A549 (cell line): ENCODE results near the gene CXCL6. TPM values are rescaled to one million over a fixed set of nuclear protein-coding genes. Genes with fewer than 3 reads are reported as not detected.

Experiments
- ATAC-seq, 2 experiments: fragments of 200-7000 bp in 1 of 2; fragments of >200 bp in 1 of 2; cut with Nextera tagmentation in 1 of 2; cut with Tn5 transposase in 1 of 2; 3 replicates each; pipeline versions ENCODE4 v1.8.0 to v1.9.1; 2018 to 2020; ENCODE audit warnings: mild to moderate bottlenecking in 1 of 2, moderate library complexity in 1 of 2
- CTCF ChIA-PET: fragments of 300-600 bp; sonication (Branson Sonifier 250); formaldehyde crosslinking; extraction: SDS; loops from one replicate; lab custom pipeline; 2021; ENCODE audit warnings: antibody characterized with exemption, inconsistent platforms; lab: Yijun Ruan, JAX
- POLR2A ChIA-PET: fragments of 350-600 bp; formaldehyde crosslinking; extraction: SDS; loops from one replicate; lab custom pipeline; 2021; ENCODE audit warnings: antibody characterized with exemption, inconsistent platforms; lab: Yijun Ruan, JAX
- DNase-seq, 2 experiments: peaks; one replicate each; pipeline versions ENCODE4 v3.0.0 to v3.0.0-alpha.2; 2011 to 2016; ENCODE audit warnings: low read depth in 1 of 2, low spot score in 1 of 2
- FAIRE-seq: peaks from 2 replicates; lab custom pipeline; 2011; peaks lifted over from hg19 to GRCh38; lab: Jason Lieb, UNC
- H3K27ac ChIP-seq, 2 experiments: fragments of >200 bp; sonication (Bioruptor Twin); formaldehyde crosslinking; 3 replicates each; pipeline ENCODE4 v1.5.1; 2016 to 2017
- H3K4me1 ChIP-seq: fragments of >200 bp; sonication (Bioruptor Twin); formaldehyde crosslinking; 3 replicates; pipeline ENCODE4 v1.6.1; 2016
- H3K4me2 ChIP-seq: fragments of >200 bp; sonication (Bioruptor Twin); formaldehyde crosslinking; 3 replicates; pipeline ENCODE4 v1.6.1; 2016
- H3K4me3 ChIP-seq: fragments of >200 bp; sonication (Bioruptor Twin); formaldehyde crosslinking; 3 replicates; pipeline ENCODE4 v1.5.1; 2016
- H3K9me3 ChIP-seq: fragments of >200 bp; sonication (Bioruptor Twin); formaldehyde crosslinking; 3 replicates; pipeline ENCODE4 v1.6.1; 2016
- CBX8 ChIP-seq: fragments of 200-600 bp; sonication (generic); IDR thresholded peaks from 2 replicates; pipeline ENCODE4 v1.6.1; 2016
- CEBPB ChIP-seq, 2 experiments: fragments of >200 bp in 1 of 2; sonication (Bioruptor Twin) in 1 of 2; formaldehyde crosslinking in 1 of 2; IDR thresholded peaks; 2 replicates each; pipeline ENCODE4 v1.6.1; 2012 to 2016
- CTCF ChIP-seq: fragments of >200 bp; sonication (Bioruptor Twin); formaldehyde crosslinking; IDR thresholded peaks from 3 replicates; pipeline ENCODE4 v1.5.1; 2016
- ELK1 ChIP-seq: fragments of 150-350 bp; IDR thresholded peaks from 2 replicates; pipeline ENCODE4 v1.6.1; 2014; ENCODE audit warnings: low read depth, mild to moderate bottlenecking, low read length
- ESRRA ChIP-seq: fragments of 150-350 bp; IDR thresholded peaks from 2 replicates; pipeline ENCODE4 v1.6.1; 2014; ENCODE audit warnings: mild to moderate bottlenecking, low read length, borderline replicate concordance
- FOSL2 ChIP-seq, 2 experiments: fragments of 450-650 bp in 1 of 2; fragments of >200 bp in 1 of 2; sonication (Bioruptor Twin) in 1 of 2; formaldehyde crosslinking; IDR thresholded peaks; 2 replicates each; pipeline versions ENCODE4 v1.5.0 to v1.6.1; 2016 to 2020; ENCODE audit warnings: mild to moderate bottlenecking in 1 of 2, moderate library complexity in 1 of 2
- GATA3 ChIP-seq: IDR thresholded peaks from 2 replicates; pipeline ENCODE4 v1.6.1; 2012; ENCODE audit warnings: borderline replicate concordance
- HDAC2 ChIP-seq: fragments of 200-600 bp; sonication (generic); IDR thresholded peaks from 2 replicates; pipeline ENCODE4 v1.6.1; 2016
- HOXB5 ChIP-seq: fragments of 250-450 bp; sonication (Bioruptor Pico); IDR thresholded peaks from 2 replicates; pipeline ENCODE4 v1.5.0; 2020; ENCODE audit warnings: mild to moderate bottlenecking, moderate library complexity
- KDM1A ChIP-seq: fragments of 200-600 bp; sonication (generic); IDR thresholded peaks from 2 replicates; pipeline ENCODE4 v1.6.1; 2016; ENCODE audit warnings: low read depth, mild to moderate bottlenecking
- MAFK ChIP-seq: fragments of 450-650 bp; IDR thresholded peaks from 2 replicates; pipeline ENCODE4 v1.6.1; 2014; ENCODE audit not compliant: partially characterized antibody
- NR3C1 ChIP-seq: fragments of >200 bp; sonication (Bioruptor Twin); formaldehyde crosslinking; IDR thresholded peaks from 3 replicates; pipeline ENCODE4 v1.6.1; 2017
- POLR2A ChIP-seq: IDR thresholded peaks from 2 replicates; pipeline ENCODE4 v1.6.1; 2012; ENCODE audit warnings: mild to moderate bottlenecking, low read length
- RAD21 ChIP-seq, 2 experiments: fragments of >200 bp in 1 of 2; sonication (Bioruptor Twin) in 1 of 2; formaldehyde crosslinking in 1 of 2; IDR thresholded peaks in 1 of 2; conservative IDR thresholded peaks in 1 of 2; 2 replicates in 1 of 2; 3 replicates in 1 of 2; pipeline ENCODE4 v1.6.1; 2012 to 2018; ENCODE audit warnings: inconsistent platforms in 1 of 2
- RARB ChIP-seq: fragments of 250-450 bp; sonication (Bioruptor Pico); IDR thresholded peaks from 2 replicates; pipeline ENCODE4 v1.8.0; 2021; ENCODE audit warnings: mild to moderate bottlenecking, moderate library complexity
- SREBF2 ChIP-seq: fragments of 450-650 bp; IDR thresholded peaks from 2 replicates; pipeline ENCODE4 v1.6.1; 2014; ENCODE audit warnings: mild to moderate bottlenecking, moderate library complexity
- TFCP2L1 ChIP-seq: fragments of 250-450 bp; sonication (Bioruptor Pico); IDR thresholded peaks from 2 replicates; pipeline ENCODE4 v1.5.0; 2021; ENCODE audit warnings: mild to moderate bottlenecking
- TP53 ChIP-seq: fragments of 250-450 bp; sonication (Bioruptor Pico); IDR thresholded peaks from 2 replicates; pipeline ENCODE4 v1.5.0; 2021; ENCODE audit warnings: mild to moderate bottlenecking, moderate library complexity
- ZC3H11A ChIP-seq: fragments of 450-650 bp; IDR thresholded peaks from 2 replicates; pipeline ENCODE4 v1.6.1; 2014; ENCODE audit warnings: antibody characterized with exemption, mild to moderate bottlenecking
- WGBS: methylation state at CpG from one replicate; pipeline ENCODE4 v1.1.6; 2017; ENCODE audit errors: missing lambda C conversion rate; 5-methylcytosine and 5-hydroxymethylcytosine counted together
- polyA plus RNA-seq, 4 experiments: library from polyadenylated mRNA; depleted of rRNA in 3 of 4; stranded (reverse); fragments of >200 nt; fragmentation: RNase III in 1 of 4; extraction: RNeasy Plus Mini Kit Qiagen cat#74134 plus additional on column Dnase treatment in 1 of 4; gene quantifications; 2 replicates in 3 of 4; 3 replicates in 1 of 4; pipeline ENCODE4 v1.2.3, GENCODE V29; 2011 to 2017
- TF ChIP-seq, protein P1 (sequence below): fragments of 200-600 bp; sonication (generic); IDR thresholded peaks from 2 replicates; pipeline ENCODE4 v1.6.1; 2016; ENCODE audit warnings: antibody characterized with exemption, mild to moderate bottlenecking, moderate library complexity
- TF ChIP-seq, protein P2 (sequence below): IDR thresholded peaks from 2 replicates; pipeline ENCODE4 v1.6.1; 2012
- TF ChIP-seq, protein P3 (sequence below): fragments of >200 bp; sonication (Bioruptor Twin); formaldehyde crosslinking; IDR thresholded peaks from 3 replicates; pipeline ENCODE4 v1.6.1; 2016

CXCL6 gene
- polyA plus RNA-seq, 2 of the 4 experiments (the other 2 are of a cell fraction) = 0.06 TPM; not detected in 1

DNA sequence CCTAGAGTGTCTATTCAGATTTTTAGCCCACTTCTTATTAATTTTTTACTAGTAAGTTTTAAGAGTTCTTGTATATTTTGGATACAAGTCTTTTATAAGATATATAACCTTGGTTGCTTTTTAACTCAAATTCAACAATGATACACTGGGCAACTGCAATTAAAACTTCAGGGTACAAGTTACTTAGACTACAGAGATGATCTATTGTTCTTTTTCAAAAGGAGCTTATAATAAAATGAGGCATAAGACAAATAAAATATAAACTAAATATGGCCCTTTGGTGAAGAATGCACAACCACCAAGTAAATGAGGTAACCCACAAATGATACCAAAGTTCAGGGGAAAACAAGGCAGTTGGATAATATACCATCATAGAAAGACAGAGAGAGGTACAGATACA, 37.6 kb upstream of the CXCL6 start:
- ATAC-seq (no peak), FAIRE-seq (no peak), DNase-seq (no peak)
- H3K4me2 ChIP-seq = no peak overlapping the region
- no peak for TF ChIP-seq ELK1
- no peak for TF ChIP-seq TFCP2L1 (CRISPR knock-in tag)
- TF ChIP-seq, protein P1, sequence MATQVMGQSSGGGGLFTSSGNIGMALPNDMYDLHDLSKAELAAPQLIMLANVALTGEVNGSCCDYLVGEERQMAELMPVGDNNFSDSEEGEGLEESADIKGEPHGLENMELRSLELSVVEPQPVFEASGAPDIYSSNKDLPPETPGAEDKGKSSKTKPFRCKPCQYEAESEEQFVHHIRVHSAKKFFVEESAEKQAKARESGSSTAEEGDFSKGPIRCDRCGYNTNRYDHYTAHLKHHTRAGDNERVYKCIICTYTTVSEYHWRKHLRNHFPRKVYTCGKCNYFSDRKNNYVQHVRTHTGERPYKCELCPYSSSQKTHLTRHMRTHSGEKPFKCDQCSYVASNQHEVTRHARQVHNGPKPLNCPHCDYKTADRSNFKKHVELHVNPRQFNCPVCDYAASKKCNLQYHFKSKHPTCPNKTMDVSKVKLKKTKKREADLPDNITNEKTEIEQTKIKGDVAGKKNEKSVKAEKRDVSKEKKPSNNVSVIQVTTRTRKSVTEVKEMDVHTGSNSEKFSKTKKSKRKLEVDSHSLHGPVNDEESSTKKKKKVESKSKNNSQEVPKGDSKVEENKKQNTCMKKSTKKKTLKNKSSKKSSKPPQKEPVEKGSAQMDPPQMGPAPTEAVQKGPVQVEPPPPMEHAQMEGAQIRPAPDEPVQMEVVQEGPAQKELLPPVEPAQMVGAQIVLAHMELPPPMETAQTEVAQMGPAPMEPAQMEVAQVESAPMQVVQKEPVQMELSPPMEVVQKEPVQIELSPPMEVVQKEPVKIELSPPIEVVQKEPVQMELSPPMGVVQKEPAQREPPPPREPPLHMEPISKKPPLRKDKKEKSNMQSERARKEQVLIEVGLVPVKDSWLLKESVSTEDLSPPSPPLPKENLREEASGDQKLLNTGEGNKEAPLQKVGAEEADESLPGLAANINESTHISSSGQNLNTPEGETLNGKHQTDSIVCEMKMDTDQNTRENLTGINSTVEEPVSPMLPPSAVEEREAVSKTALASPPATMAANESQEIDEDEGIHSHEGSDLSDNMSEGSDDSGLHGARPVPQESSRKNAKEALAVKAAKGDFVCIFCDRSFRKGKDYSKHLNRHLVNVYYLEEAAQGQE = no peak
- TF ChIP-seq KDM1A = no peak
- no peak for TF ChIP-seq POLR2A
- TF ChIP-seq RAD21 (conservative IDR thresholded peaks at IDR 0.05 in 1 of 2, IDR thresholded peaks at IDR 0.05 in 1 of 2) = no peak
- no peak for TF ChIP-seq SREBF2
- ChIA-PET POLR2A (no interaction called here), CTCF (interaction anchor here (0.6 to 1.3 kb wide), 2 partner anchors 64 to 122 kb away, joined by 3 read pairs; no protein-coding TSS in a partner anchor)
- H3K4me1 ChIP-seq = no peaks in the 10 kb centered on the region
- H3K4me3 ChIP-seq = no peak overlapping the region
- H3K27ac ChIP-seq = no peak overlapping the region
- H3K9me3 ChIP-seq = peaks cover 5% of the 10 kb centered on the region; the same call in 1 of the 3 replicates

DNA sequence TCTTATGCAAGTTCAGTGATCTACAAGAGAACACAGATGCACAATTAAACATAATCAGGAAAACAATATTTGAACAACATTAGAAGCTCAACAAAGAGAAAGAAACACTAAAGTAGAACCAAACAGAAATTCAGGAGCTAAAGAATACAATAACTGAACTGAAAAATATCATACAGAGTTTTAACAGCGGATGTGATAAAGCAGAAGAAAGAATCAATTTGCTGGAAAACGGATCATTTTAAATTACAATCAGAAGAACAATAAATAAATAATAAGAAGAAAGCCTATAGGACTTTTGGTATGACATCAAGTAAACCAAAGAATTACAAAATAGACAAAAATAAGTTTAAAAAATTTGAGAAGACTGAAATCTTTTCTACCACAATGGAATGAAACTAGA, 36.3 kb upstream of the CXCL6 start:
- H3K4me3 ChIP-seq = no peak overlapping the region
- DNase-seq (no peak), FAIRE-seq (no peak), ATAC-seq (no peak)
- CTCF ChIA-PET = interaction anchor here (0.6 to 1.3 kb wide), 3 partner anchors 13 to 137 kb away, joined by 3 to 4 read pairs (median 3); no protein-coding TSS in a partner anchor
- peaks cover under 1% of the 10 kb centered on the region; the same call in 1 of the 3 replicates for H3K9me3 ChIP-seq
- TF ChIP-seq CBX8 = no peak
- TF ChIP-seq ESRRA = no peak
- TF ChIP-seq, protein P1 = no peak
- no peak for TF ChIP-seq ZC3H11A
- no peak for TF ChIP-seq HOXB5
- no peak for TF ChIP-seq NR3C1
- TF ChIP-seq SREBF2 = no peak
- no peak for TF ChIP-seq FOSL2 (IDR thresholded peaks at IDR 0.05)
- no peak for TF ChIP-seq FOSL2 (CRISPR knock-in tag; IDR thresholded peaks at IDR 0.05)
- TF ChIP-seq CTCF = no peak
- TF ChIP-seq RAD21 (conservative IDR thresholded peaks at IDR 0.05 in 1 of 2, IDR thresholded peaks at IDR 0.05 in 1 of 2) = no peak
- TF ChIP-seq TFCP2L1 (CRISPR knock-in tag) = no peak
- TF ChIP-seq RARB (CRISPR knock-in tag) = no peak
- TF ChIP-seq HDAC2 = no peak
- TF ChIP-seq GATA3 = no peak
- TF ChIP-seq MAFK = no peak
- TF ChIP-seq, protein P2, sequence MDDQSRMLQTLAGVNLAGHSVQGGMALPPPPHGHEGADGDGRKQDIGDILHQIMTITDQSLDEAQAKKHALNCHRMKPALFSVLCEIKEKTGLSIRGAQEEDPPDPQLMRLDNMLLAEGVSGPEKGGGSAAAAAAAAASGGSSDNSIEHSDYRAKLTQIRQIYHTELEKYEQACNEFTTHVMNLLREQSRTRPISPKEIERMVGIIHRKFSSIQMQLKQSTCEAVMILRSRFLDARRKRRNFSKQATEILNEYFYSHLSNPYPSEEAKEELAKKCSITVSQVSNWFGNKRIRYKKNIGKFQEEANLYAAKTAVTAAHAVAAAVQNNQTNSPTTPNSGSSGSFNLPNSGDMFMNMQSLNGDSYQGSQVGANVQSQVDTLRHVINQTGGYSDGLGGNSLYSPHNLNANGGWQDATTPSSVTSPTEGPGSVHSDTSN = no peak
- TF ChIP-seq, protein P3, sequence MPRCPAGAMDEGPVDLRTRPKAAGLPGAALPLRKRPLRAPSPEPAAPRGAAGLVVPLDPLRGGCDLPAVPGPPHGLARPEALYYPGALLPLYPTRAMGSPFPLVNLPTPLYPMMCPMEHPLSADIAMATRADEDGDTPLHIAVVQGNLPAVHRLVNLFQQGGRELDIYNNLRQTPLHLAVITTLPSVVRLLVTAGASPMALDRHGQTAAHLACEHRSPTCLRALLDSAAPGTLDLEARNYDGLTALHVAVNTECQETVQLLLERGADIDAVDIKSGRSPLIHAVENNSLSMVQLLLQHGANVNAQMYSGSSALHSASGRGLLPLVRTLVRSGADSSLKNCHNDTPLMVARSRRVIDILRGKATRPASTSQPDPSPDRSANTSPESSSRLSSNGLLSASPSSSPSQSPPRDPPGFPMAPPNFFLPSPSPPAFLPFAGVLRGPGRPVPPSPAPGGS = no peak
- TF ChIP-seq CEBPB (IDR thresholded peaks at IDR 0.05) = no peak
- TF ChIP-seq TP53 (CRISPR knock-in tag) = no peak
- 93% methylated on average over 2 of the region's 2 CpGs for WGBS
- H3K27ac ChIP-seq = no peak overlapping the region
- no peak overlapping the region for H3K4me2 ChIP-seq
- POLR2A ChIA-PET = no interaction called here
- no peaks in the 10 kb centered on the region for H3K4me1 ChIP-seq
